ENCODE results near the gene FGF8. TPM values are rescaled to one million over a fixed set of nuclear protein-coding genes. Genes with fewer than 3 reads are reported as not detected.

The FGF8 gene
- total RNA-seq, 2 experiments from 2014 or later, result not detected

DNA sequence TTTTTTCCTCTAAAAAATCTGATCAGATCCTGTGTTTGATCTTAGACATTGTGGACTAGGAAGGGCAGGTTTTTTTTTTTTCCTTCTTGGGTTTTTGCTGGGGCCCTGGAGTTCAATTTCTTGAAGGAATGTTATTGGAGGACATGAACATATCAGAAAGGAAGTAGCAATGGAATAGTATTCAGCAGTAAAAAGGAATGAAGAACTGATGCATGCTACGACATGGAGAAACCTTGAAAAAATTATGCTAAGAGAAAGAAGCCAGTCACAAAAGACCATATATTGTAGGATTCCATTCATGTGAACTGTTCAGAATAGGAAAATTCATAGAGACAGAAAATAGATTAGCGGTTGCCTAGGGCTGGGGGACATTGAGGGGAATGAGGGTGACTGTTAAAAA, 34.0 kb downstream of the FGF8 start:
- H3K36me3 Mint-ChIP-seq (ENCODE audit: low read depth), result no peaks in the 10 kb centered on the region
- DNase-seq, result no peak
- H3K27me3 Mint-ChIP-seq (ENCODE audit: low read depth), result peaks cover 2% of the 10 kb centered on the region
- CTCF ChIA-PET, result interaction anchor here (0.6 kb wide), 1 partner anchor 42 kb away, joined by 3 read pairs; no protein-coding TSS in a partner anchor
- no peak overlapping the region for H3K4me3 Mint-ChIP-seq
- no peaks in the 10 kb centered on the region for H3K4me1 Mint-ChIP-seq (ENCODE audit: low read depth)
- no peak overlapping the region for H3K27ac Mint-ChIP-seq
- H3K9me3 Mint-ChIP-seq, result no peaks in the 10 kb centered on the region
- intact Hi-C loops (cut with micrococcal nuclease), result no loop called here

DNA sequence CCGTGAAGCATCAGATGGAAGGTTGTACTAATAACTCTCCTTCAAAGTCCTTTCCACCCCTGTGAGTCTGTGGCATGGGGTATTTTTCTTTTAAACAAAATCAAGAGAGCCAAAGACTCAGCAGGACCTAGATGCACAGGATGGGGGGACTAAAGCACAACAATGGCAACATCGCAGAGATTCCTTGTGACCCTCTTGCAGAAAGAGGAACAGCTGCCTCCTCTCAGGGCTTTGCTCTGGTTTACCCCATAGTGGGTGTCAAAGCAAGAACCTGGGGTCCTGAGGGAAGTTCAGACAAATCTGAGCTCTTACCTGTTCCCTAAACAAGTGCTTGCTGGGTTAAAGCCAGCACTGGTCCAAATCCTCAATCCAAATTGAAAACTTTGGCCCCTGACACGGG, 39.2 kb downstream of the FGF8 start:
- Mint-ChIP-seq H3K36me3 (ENCODE audit: low read depth) (no peaks in the 10 kb centered on the region), H3K27ac (no peak overlapping the region), H3K27me3 (ENCODE audit: low read depth) (peaks cover 13% of the 10 kb centered on the region), H3K4me3 (no peak overlapping the region), H3K9me3 (no peaks in the 10 kb centered on the region), H3K4me1 (ENCODE audit: low read depth) (no peaks in the 10 kb centered on the region)
- CTCF ChIA-PET, result no interaction called here
- intact Hi-C loops (cut with micrococcal nuclease), result no loop called here
- DNase-seq, result no peak

DNA sequence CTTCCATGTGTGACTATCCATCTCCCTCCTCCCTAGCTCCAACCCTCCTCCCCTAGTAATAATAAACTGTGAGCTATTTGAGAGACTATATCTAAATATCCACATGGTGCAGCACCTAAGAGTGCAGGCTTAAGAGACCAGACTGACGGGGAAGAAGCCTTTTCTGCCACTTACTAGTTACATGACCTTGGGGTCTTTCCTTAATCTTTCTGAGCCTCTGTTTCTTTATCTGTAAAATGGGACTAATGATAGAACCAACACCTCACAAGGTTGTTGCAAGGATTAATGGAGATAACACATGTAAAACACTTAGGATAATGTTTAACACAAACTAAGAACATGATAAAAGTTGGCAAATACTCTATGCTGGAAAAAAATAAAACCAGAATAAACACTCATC, 43.8 kb downstream of the FGF8 start:
- CTCF ChIA-PET, result interaction anchor here (0.6 kb wide), 1 partner anchor 46 kb away, joined by 3 read pairs; no protein-coding TSS in a partner anchor
- Mint-ChIP-seq H3K4me3 (no peak overlapping the region), H3K9me3 (no peaks in the 10 kb centered on the region), H3K27ac (no peak overlapping the region), H3K36me3 (ENCODE audit: low read depth) (no peaks in the 10 kb centered on the region), H3K27me3 (ENCODE audit: low read depth) (peaks cover 11% of the 10 kb centered on the region), H3K4me1 (ENCODE audit: low read depth) (no peaks in the 10 kb centered on the region)
- no peak for DNase-seq
- intact Hi-C loops (cut with micrococcal nuclease), result no loop called here

DNA sequence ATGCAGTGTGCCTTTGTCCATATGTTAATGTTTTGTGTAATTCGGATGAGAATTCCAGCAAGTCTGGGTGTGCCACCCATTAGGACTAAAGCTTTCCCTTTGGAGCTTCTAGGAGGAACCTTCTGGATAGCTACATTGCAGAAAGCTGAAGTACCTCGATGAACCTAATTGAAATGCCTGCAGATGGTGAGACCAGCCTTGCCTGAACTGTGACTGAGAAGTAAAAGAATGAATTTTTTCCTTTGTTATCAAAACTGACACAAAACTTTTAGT, 49.9 kb downstream of the FGF8 start:
- peaks cover 10% of the 10 kb centered on the region for H3K4me1 Mint-ChIP-seq (ENCODE audit: low read depth)
- H3K4me3 Mint-ChIP-seq, result no peak overlapping the region
- H3K36me3 Mint-ChIP-seq (ENCODE audit: low read depth), result no peaks in the 10 kb centered on the region
- intact Hi-C loops (cut with micrococcal nuclease), result no loop called here
- no peaks in the 10 kb centered on the region for H3K9me3 Mint-ChIP-seq
- H3K27me3 Mint-ChIP-seq (ENCODE audit: low read depth), result peaks cover 10% of the 10 kb centered on the region
- no peak for DNase-seq
- CTCF ChIA-PET, result interaction anchor here (0.6 kb wide), 1 partner anchor 344 kb away, joined by 3 read pairs; no protein-coding TSS in a partner anchor
- no peak overlapping the region for H3K27ac Mint-ChIP-seq

DNA sequence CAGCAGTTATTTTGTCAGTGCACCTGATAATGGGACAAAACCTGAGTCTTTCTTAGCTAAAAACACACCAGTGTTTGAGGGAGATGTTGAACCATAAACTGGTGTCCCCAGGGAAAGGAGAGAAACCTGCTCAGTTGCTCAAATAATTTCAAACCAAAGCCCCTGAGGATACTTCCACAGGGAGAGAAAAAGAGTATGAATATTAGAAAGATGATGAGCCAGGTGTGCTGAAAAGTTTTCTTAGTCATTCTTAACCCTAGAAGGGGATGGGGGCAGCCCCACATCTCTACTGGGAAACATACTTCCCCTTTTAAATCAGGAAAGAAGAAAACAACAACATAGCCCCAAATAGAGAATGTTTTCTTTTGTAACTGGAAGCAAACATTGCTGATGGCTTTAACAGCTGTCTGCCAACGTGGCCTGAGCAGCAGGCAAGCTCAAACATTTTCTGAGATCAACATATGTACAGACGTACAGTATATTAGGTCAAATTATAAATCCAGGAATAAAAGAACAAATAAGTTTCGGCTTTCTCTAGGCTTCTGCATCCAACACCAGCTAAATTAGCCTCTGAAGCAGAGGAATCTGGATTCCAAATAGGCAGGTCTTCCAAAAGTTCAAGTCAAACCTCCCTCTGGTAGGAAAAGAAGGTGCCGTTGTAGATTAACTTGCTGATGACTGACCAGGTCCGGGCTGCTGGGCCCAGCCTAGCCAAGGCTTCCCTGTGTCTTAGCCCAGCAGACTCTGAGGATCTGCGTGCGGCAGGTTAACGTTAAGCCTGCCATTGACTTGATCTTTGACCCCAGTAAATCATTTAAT, 50.4 kb downstream of the FGF8 start:
- CTCF ChIA-PET, result interaction anchor here (0.6 kb wide), 1 partner anchor 345 kb away, joined by 3 read pairs; no protein-coding TSS in a partner anchor
- H3K36me3 Mint-ChIP-seq (ENCODE audit: low read depth), result no peaks in the 10 kb centered on the region
- H3K9me3 Mint-ChIP-seq, result no peaks in the 10 kb centered on the region
- H3K4me1 Mint-ChIP-seq (ENCODE audit: low read depth), result peaks cover 10% of the 10 kb centered on the region
- intact Hi-C loops (cut with micrococcal nuclease), result no loop called here
- no peak overlapping the region for H3K27ac Mint-ChIP-seq
- H3K4me3 Mint-ChIP-seq, result no peak overlapping the region
- H3K27me3 Mint-ChIP-seq (ENCODE audit: low read depth), result peaks cover 10% of the 10 kb centered on the region
- no peak for DNase-seq

DNA sequence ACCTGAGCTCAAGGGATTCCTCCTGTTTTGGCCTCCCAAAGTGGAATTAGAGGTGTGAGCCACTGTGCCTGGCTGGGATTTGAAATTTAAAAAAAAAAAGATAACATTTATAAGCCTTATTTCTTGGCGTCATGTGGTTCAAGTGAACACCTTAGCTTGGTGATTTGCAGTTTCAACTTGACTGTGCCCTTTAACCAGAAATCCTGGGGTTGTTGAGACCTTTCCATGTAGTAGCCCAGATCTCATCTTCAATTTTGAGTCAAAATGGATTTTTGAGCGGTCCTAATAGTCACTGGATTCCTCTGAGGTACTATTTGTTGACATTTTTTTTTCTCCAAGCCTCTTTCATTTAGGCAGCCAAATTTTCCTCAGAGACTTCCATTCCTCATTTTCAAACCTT, 51.5 kb downstream of the FGF8 start:
- Mint-ChIP-seq H3K27me3 (ENCODE audit: low read depth) (peaks cover 13% of the 10 kb centered on the region), H3K9me3 (no peaks in the 10 kb centered on the region), H3K27ac (no peak overlapping the region), H3K4me1 (ENCODE audit: low read depth) (peaks cover 10% of the 10 kb centered on the region), H3K36me3 (ENCODE audit: low read depth) (no peaks in the 10 kb centered on the region), H3K4me3 (no peak overlapping the region)
- intact Hi-C loops (cut with micrococcal nuclease), result no loop called here
- CTCF ChIA-PET, result interaction anchor here (0.6 kb wide), 1 partner anchor 40 kb away, joined by 3 read pairs; no protein-coding TSS in a partner anchor
- no peak for DNase-seq

DNA sequence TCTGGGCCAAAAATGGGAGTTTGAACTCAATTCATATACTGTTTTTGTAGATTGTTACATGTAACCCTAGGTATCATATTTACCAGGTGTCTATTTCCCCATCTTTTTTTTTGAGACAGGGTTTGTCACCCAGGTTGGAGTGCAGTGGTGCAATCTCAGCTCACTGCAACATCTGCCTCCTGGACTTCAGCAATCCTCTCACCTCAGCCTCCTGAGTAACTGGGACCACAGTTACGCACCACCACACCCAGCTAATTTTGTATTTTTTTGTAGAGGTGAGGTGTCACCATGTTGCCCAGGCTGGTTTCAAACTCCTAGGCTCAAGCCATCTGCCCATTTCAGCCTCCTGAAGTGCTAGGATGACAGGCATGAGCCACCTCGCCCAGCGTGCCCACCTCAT, 52.7 kb downstream of the FGF8 start:
- Mint-ChIP-seq H3K9me3 (no peaks in the 10 kb centered on the region), H3K36me3 (ENCODE audit: low read depth) (no peaks in the 10 kb centered on the region), H3K27me3 (ENCODE audit: low read depth) (peaks cover 13% of the 10 kb centered on the region), H3K4me3 (no peak overlapping the region), H3K27ac (no peak overlapping the region), H3K4me1 (ENCODE audit: low read depth) (peaks cover 10% of the 10 kb centered on the region)
- no peak for DNase-seq
- intact Hi-C loops (cut with micrococcal nuclease), result no loop called here
- CTCF ChIA-PET, result no interaction called here

DNA sequence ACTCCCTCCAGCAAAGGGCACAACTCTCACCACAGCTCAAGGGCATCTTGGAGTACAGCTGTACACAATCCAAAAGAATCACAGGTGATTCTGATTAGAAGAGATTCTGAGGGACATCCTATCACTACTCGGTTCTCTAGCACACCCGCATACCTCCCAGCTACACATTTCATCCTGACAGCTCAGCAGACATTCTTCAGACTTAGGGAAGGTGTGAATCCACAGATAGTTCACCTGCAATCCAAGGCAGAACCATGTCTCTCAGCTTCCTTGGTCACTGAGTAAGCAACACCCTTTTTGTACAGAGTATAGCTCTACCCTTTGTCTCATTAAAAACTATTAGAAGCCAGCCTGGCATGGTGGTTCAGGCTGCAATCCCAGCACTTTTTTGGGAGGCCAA, 54.1 kb downstream of the FGF8 start:
- H3K27me3 Mint-ChIP-seq (ENCODE audit: low read depth), result peaks cover 15% of the 10 kb centered on the region
- no peak for DNase-seq
- CTCF ChIA-PET, result interaction anchor here (0.6 to 1.0 kb wide), 2 partner anchors 18 to 553 kb away, joined by 3 read pairs; no protein-coding TSS in a partner anchor
- no peak overlapping the region for H3K27ac Mint-ChIP-seq
- no peaks in the 10 kb centered on the region for H3K9me3 Mint-ChIP-seq
- H3K4me1 Mint-ChIP-seq (ENCODE audit: low read depth), result peaks cover 14% of the 10 kb centered on the region
- H3K4me3 Mint-ChIP-seq, result no peak overlapping the region
- intact Hi-C loops (cut with micrococcal nuclease), result loop anchor here (1.0 kb wide), 1 partner anchor 119 kb away; no protein-coding TSS in a partner anchor
- H3K36me3 Mint-ChIP-seq (ENCODE audit: low read depth), result no peaks in the 10 kb centered on the region

DNA sequence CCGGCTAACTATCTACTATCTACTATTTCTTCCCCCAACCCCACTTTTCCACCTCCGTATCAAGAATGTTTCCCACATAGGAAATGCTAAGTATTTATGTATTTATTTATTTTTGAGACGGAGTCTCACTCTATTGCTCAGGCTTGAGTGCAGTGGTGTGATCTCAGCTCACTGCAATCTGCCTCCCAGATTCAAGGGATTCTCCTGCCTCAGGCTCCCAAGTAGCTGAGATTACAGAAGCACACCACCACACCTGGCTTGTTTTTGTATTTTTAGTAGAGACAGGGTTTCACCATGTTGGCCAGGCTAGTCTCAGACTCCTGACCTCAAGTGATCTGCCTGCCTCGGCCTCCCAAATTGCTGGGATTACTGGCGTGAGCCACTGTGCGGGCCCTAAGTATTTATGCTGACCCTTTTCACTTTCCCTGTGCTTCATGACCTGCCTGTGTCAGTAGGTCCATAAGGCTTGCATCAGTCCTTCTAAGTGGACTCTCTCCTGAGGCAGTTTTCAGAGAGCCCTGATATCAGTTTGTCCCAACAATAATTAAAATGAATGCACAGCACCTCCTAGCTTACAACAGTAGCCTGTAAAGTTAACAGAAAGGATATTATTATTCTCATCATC, 55.2 kb downstream of the FGF8 start:
- Mint-ChIP-seq H3K9me3 (no peaks in the 10 kb centered on the region), H3K36me3 (ENCODE audit: low read depth) (no peaks in the 10 kb centered on the region), H3K4me3 (no peak overlapping the region), H3K27ac (no peak overlapping the region), H3K4me1 (ENCODE audit: low read depth) (peaks cover 16% of the 10 kb centered on the region), H3K27me3 (ENCODE audit: low read depth) (peaks cover 15% of the 10 kb centered on the region)
- intact Hi-C loops (cut with micrococcal nuclease), result loop anchor here (1.0 kb wide), 1 partner anchor 117 kb away; no protein-coding TSS in a partner anchor
- DNase-seq, result no peak
- CTCF ChIA-PET, result no interaction called here

Other genes starting within 250 kb of the FGF8 start
- 10 to 100 TPM; 28.1 to 29.0 TPM for gene POLL, start 187.9 kb downstream of the FGF8 start, total RNA-seq
- 10 to 100 TPM; 13.8 to 14.1 TPM for gene DPCD, start 187.8 kb downstream of the FGF8 start, total RNA-seq
- gene FBXW4, start 80.9 kb downstream of the FGF8 start, total RNA-seq, result 10 to 100 TPM; 40.4 to 40.9 TPM
- 100 to 1,000 TPM; 213 to 230 TPM for gene NPM3, start 7.3 kb upstream of the FGF8 start, total RNA-seq
- gene OGA, start 42.3 kb upstream of the FGF8 start, total RNA-seq, result 10 to 100 TPM; 90.8 to 96.3 TPM
- gene KCNIP2, start 67.7 kb upstream of the FGF8 start, total RNA-seq, result under 1 TPM; 0.69 to 0.79 TPM